DMS114 treated with DMSO at 0.1 percent for 48 hours (cell line): Measurements from ENCODE around the gene NRK.
"Not testable (repeated sequence)": the region's sequence is repeated elsewhere in the genome, so short reads cannot be mapped to it uniquely, and the experiment has no call there.

ENCODE experiments used
- DNase-seq: peaks from one replicate; lab custom pipeline; 2025; ENCODE audit not compliant: unreplicated experiment; lab: John Stamatoyannopoulos, UW

NRK gene

GRCh38 chrX:105822138-105823091 lies at the start of gene NRK:
Gene NRK (plus strand): TSS chrX:105822539. CDS start chrX:105822846, 307 bp downstream.
- no peak for DNase-seq

DNA sequence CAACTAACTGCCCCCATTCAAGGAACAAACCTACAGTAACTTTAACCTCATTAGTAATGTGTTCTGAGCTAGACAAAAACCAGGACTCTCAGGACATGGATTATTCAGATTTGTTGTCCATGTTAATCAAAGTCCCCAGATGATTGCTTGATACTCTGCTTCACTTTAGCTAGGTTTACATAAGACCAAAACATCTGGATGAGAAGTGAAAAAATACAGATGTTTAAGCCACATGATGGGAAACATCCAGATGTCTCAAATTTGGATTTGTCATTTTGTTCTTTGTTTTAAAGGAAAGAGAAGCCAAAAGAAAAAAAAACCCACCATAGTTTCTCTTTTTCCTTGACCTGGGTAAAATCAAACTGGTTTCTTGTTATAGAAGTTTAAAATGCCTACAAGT lies 48.5 kb upstream of the NRK start:
- no peak for DNase-seq

- no peak for DNase-seq
These were observed 46.7 kb upstream of the NRK start for GRCh38 chrX:105775679-105776078.

GRCh38 chrX:105781804-105782203 lies 40.5 kb upstream of the NRK start:
- DNase-seq: no peak

- DNase-seq: not testable (repeated sequence)
These were observed 25.5 kb upstream of the NRK start for GRCh38 chrX:105796877-105797276.

DNA sequence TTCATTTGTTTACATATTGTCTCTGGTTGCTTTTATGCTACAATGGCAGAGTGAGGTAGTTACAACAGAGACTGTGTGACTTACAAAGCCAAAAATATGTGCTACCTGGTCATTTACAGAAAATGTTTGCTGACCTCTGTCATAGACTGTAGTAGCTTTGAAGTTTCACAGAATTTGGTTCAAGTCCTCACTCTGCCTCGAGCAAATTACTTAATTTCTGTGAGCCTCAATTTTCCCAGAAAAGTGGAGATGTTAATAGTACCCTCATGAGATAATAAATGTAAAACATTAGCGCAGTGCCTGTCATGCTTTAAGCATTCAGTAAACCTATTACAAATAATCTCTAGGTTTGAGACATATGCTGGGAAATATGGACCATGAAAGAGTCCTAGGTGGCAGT lies 18.4 kb upstream of the NRK start:
- no peak for DNase-seq

DNA sequence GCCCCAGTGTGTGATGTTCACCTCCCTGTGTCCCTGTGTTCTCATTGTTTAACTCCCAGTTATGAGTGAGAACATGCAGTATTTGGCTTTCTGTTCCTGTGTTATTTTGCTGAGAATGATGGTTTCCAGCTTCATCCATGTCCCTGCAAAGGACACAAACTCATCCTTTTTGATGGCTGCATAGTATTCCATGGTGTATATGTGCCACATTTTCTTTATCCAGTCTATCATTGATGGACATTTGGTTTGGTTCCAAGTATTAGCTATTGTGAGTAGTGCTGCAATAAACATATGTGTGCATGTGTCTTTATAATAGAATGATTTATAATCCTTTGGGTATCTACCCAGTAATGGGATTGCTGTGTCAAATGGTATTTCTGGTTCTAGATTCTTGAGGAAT lies 16.7 kb upstream of the NRK start:
- DNase-seq: not testable (repeated sequence)

DNA sequence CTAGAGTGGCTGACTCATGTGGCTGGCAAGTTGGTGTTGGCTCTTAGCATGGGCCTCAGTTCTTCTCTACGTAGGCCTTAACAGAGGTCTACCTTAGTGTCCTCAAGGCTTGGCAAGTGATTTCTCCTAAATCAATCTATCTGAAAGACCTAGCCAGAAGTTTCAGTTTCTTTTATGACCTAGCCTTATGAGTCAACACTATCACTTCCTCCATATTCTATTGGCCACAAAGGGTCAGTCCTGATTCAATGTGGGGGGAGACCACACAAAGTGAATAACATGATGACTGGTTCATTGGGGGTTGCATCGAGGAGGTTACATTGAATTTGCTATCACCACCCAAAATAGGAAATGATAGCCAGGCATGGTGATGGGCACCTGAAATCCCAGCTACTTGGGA lies 5.8 kb upstream of the NRK start:
- DNase-seq: no peak

- DNase-seq: no peak
These were observed 2.1 kb upstream of the NRK start for GRCh38 chrX:105820247-105820646.

- no peak for DNase-seq
These were observed 743 bp upstream of the NRK start for GRCh38 chrX:105821471-105822121.

- no peak for DNase-seq
These were observed 735 bp downstream of the NRK start for GRCh38 chrX:105823092-105823455.

DNA sequence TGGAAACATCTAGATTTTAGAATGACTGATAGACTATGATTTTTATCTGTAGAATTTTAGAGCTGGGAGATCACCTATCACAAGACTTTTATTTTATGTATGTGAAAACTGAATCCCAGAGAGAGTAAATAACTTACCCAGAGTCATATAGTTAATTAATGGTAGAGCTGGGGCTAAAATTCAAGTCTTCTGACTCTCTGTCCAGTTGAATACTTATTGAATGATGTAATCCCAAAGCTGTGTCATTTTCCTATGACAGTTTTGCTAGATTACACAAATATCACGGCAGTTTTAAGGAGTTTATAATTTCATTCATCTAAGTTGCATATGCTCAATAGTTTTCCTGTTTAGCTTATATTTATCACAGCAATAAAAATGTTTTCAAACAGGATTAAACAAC lies 6.7 kb downstream of the NRK start:
- no peak for DNase-seq

- no peak for DNase-seq
These were observed 14.9 kb downstream of the NRK start for GRCh38 chrX:105837232-105837631.

DNA sequence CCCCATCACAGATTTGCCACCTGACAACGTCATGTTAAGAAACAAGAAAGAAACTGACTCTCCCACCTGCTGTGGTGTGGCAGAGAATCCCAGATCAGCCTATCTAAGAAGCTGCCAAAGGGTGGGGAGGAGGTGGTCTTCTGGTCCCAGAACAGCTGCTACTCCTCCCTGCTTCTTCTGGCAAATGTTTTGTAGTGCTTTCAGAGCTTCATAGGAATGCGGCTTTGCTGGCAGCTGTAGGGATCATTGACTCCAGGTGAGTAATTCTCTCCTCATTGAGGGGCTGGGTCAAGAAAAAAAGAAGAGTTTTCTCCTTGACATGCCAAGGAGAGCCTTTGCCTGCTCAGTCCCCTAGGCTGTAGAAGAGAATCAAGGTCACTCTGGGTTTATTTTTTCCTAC lies 23.3 kb downstream of the NRK start:
- no peak for DNase-seq

DNA sequence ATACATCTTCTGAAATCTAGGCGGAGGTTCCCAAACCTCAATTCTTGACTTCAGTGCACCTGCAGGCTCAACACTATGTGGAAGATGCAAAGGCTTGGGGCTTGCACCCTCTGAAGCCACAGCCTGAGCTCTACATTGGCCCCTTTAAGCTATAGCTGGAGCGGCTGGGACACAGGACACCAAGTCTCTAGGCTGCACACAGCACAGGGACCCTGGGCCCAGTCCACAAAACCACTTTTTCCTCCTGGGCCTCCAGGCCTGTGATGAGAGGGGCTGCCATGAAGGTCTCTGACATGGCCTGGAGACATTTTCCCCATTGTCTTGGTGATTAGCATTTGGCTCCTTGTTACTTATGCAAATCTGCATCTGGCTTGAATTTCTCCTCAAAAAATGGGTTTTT lies 27.8 kb downstream of the NRK start:
- not testable (repeated sequence) for DNase-seq

DNA sequence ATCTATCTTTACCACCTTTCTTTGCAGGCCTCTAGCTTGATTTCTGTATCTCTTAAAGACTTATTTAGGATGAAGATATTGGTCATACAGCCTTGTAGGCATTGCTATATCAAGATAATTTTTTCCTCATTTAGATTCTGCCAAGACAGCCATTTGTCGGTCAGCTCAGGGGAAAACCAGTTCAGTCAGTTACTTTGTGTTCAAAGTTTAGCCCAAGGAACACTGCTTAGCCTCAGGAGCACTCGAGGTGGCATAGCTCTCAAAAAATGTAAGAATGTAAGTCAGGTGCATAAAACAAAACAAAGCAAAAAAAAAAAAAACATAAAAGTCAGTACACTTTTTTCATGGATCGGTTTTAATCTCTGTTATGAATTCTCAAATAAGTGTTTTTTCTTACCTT lies 43.4 kb downstream of the NRK start:
- DNase-seq: no peak

DNA sequence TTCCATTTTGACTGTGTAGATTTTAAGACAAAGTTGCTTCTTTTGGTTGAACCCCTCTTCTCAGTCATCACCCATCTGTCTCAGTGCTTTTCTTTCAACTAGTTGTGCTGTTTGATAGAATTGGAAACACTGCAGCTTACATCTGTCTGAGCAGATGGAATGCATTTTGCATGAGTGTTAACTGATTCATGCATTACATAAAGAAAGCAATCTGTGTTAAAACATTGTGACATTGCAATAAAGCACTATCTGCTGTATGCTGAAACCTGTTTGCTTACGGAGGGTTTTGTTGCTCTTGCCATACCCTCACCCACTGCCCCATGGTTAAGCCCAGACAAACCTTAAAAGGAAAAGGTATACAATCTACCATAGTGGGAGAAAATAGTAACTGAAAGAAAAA lies 47.4 kb downstream of the NRK start:
- no peak for DNase-seq

DNA sequence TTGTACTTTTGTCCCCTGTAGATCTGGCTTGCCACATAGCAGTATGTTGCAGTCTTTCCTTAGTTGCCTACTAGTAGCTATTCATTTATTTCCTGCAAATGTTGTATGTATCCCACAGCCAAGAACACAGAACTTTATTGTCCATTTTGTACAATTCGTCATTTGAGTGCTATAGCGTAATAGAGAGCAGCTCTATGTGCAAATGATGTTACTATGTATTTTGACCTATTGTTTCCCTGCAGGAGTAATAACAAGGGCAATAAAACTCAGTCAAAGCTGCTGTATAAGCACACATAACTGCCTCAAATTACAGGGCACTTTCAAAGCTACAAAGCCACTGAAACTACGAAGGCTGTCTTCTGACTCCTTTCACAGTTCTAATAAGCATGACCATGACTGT lies 48.1 kb downstream of the NRK start:
- no peak for DNase-seq

- no peak for DNase-seq
These were observed 50.6 kb downstream of the NRK start for GRCh38 chrX:105872941-105873340.

GRCh38 chrX:105874790-105875189 lies 52.5 kb downstream of the NRK start:
- no peak for DNase-seq

- no peak for DNase-seq
These were observed 54.3 kb downstream of the NRK start for GRCh38 chrX:105876658-105877057.

GRCh38 chrX:105880491-105880890 lies 58.2 kb downstream of the NRK start:
- DNase-seq: no peak
